GM12878 (cell line): ENCODE measurements around the gene ACTN2. TPM values are rescaled to one million over a fixed set of nuclear protein-coding genes. Genes with fewer than 3 reads are reported as not detected.

Source experiments
- ATAC-seq: fragments of 200-7000 bp; cut with Tn5 transposase; 3 replicates; pipeline ENCODE4 v1.9.1; 2020; ENCODE audit warnings: mild to moderate bottlenecking, moderate library complexity
- BruUV-seq: library from RNA; stranded (reverse); fragments of 400-500 nt; replicated peaks from 2 replicates; lab custom pipeline; 2021; lab: Mats Ljungman, UMichigan
- CTCF ChIA-PET: fragments of 300-600 bp; sonication (Branson Sonifier 250); formaldehyde crosslinking; extraction: SDS; loops from one replicate; lab custom pipeline; 2021; ENCODE audit warnings: inconsistent platforms; lab: Yijun Ruan, JAX
- POLR2A ChIA-PET: fragments of 350-600 bp; formaldehyde crosslinking; extraction: SDS; loops from one replicate; lab custom pipeline; 2021; ENCODE audit warnings: inconsistent platforms; lab: Charles Lee
- RAD21 ChIA-PET: fragments of 300-600 bp; sonication (Branson Sonifier 250); formaldehyde crosslinking; loops from one replicate; lab custom pipeline; 2023; ENCODE audit warnings: antibody characterized with exemption; ENCODE audit not compliant: unreplicated experiment; lab: Charles Lee
- SMC1A ChIA-PET: fragments of 300-600 bp; sonication (Branson Sonifier 250); formaldehyde crosslinking; loops from one replicate; lab custom pipeline; 2023; ENCODE audit not compliant: unreplicated experiment, uncharacterized antibody; lab: Charles Lee
- DNase-seq: peaks from one replicate; pipeline ENCODE4 v3.0.0-alpha.2; 2011; ENCODE audit warnings: low read depth, low spot score
- FAIRE-seq: peaks from 3 replicates; lab custom pipeline; 2011; peaks lifted over from hg19 to GRCh38; lab: Jason Lieb, UNC
- H2AFZ ChIP-seq: 2 replicates; pipeline ENCODE4 v1.6.0; 2011; ENCODE audit warnings: low read depth, low read length, control low read depth; ENCODE audit not compliant: control insufficient read depth
- H3K27ac ChIP-seq: 2 replicates; pipeline ENCODE4 v1.5.1; 2011; ENCODE audit warnings: control low read depth; ENCODE audit not compliant: control insufficient read depth, insufficient read depth
- H3K27me3 ChIP-seq, 2 experiments: replicated peaks in 1 of 2; 2 replicates each; pipeline versions ENCODE4 v1.6.0 to v1.6.1; 2011; ENCODE audit warnings: low read length in 1 of 2; ENCODE audit not compliant: control insufficient read depth in 2 of 2, insufficient read depth in 2 of 2
- H3K36me3 ChIP-seq, 2 experiments: 2 replicates each; pipeline ENCODE4 v1.5.1; 2011; ENCODE audit warnings: low read length in 1 of 2; ENCODE audit not compliant: control insufficient read depth in 2 of 2, insufficient read depth in 2 of 2
- H3K4me1 ChIP-seq: 2 replicates; pipeline ENCODE4 v1.6.1; 2011; ENCODE audit warnings: mild to moderate bottlenecking, low read length, moderate library complexity, mixed read lengths; ENCODE audit not compliant: control insufficient read depth, insufficient read depth
- H3K4me2 ChIP-seq: 2 replicates; pipeline ENCODE4 v1.6.0; 2011; ENCODE audit warnings: control low read depth; ENCODE audit not compliant: control insufficient read depth, insufficient read depth
- H3K4me3 ChIP-seq: fragments of 200-600 bp; sonication (generic); 2 replicates; pipeline ENCODE4 v1.5.1; 2016
- H3K79me2 ChIP-seq: 2 replicates; pipeline ENCODE4 v1.6.0; 2011; ENCODE audit warnings: low read length; ENCODE audit not compliant: control insufficient read depth, insufficient read depth
- H3K9ac ChIP-seq: 2 replicates; pipeline ENCODE4 v1.8.0; 2011; ENCODE audit warnings: low read length, control low read depth, mixed read lengths; ENCODE audit not compliant: control insufficient read depth, insufficient read depth
- H3K9me3 ChIP-seq: replicated peaks from 3 replicates; pipeline ENCODE4 v1.5.1; 2011; ENCODE audit warnings: mild to moderate bottlenecking, low read length; ENCODE audit not compliant: control insufficient read depth, insufficient read depth
- H4K20me1 ChIP-seq: 2 replicates; pipeline ENCODE4 v1.6.0; 2011; ENCODE audit not compliant: control insufficient read depth, insufficient read depth
- CTCF ChIP-seq, 3 experiments: IDR thresholded peaks in 2 of 3; conservative IDR thresholded peaks in 1 of 3; 2 replicates each; pipeline ENCODE4 v1.5.1; 2011; ENCODE audit warnings: low read depth in 3 of 3, low read length in 3 of 3, mild to moderate bottlenecking in 3 of 3, control low read depth in 2 of 3, moderate library complexity in 2 of 3, inconsistent platforms in 1 of 3, mixed read lengths in 1 of 3; ENCODE audit not compliant: control insufficient read depth in 2 of 3, insufficient read depth in 1 of 3; ENCODE audit errors: extremely low read depth in 1 of 3
- POLR2AphosphoS5 ChIP-seq: IDR thresholded peaks from 2 replicates; pipeline ENCODE4 v1.6.1; 2011; ENCODE audit warnings: mild to moderate bottlenecking, low read length, inconsistent platforms
- RAD21 ChIP-seq: IDR thresholded peaks from 2 replicates; pipeline ENCODE4 v1.6.1; 2011; ENCODE audit warnings: mild to moderate bottlenecking, low read depth, low read length, moderate library complexity; ENCODE audit not compliant: insufficient read depth
- SMC3 ChIP-seq: IDR thresholded peaks from 2 replicates; pipeline ENCODE4 v1.6.1; 2011; ENCODE audit warnings: low read length, improper control_type of control experiment, borderline replicate concordance
- SUPT20H ChIP-seq: IDR thresholded peaks from 2 replicates; pipeline ENCODE4 v1.6.1; 2011; ENCODE audit warnings: low read depth, mild to moderate bottlenecking, low read length, moderate library complexity, borderline replicate concordance; ENCODE audit not compliant: control insufficient read depth
- ZNF207 ChIP-seq: fragments of 450-650 bp; IDR thresholded peaks from 2 replicates; pipeline ENCODE4 v1.6.1; 2014; ENCODE audit warnings: antibody characterized with exemption, mild to moderate bottlenecking, borderline replicate concordance
- WGBS: methylation state at CpG from one replicate; pipeline ENCODE4 v1.1.6; 2016; ENCODE audit warnings: low lambda C conversion rate; ENCODE audit not compliant: insufficient replicate concordance, insufficient coverage; ENCODE audit errors: missing lambda C conversion rate; 5-methylcytosine and 5-hydroxymethylcytosine counted together
- in situ Hi-C: fragments of 300-500 bp; cut with MboI; formaldehyde crosslinking; loops from 9 replicates; pipeline ENCODE4 v1.14.3; 2018; ENCODE audit warnings: mixed read lengths
- intact Hi-C: fragments of 100-400 bp; cut with micrococcal nuclease; formaldehyde crosslinking; loops from one replicate; pipeline ENCODE4 v1.14.2; 2022; ENCODE audit not compliant: unreplicated experiment
- polyA plus RNA-seq, 11 experiments: library from polyadenylated mRNA; depleted of rRNA in 4 of 11; unstranded in 6 of 11; stranded (reverse) in 5 of 11; fragments of >200 nt; fragmentation: Nextera tagmentation in 4 of 11; fragmentation: Illumina TruSeq in 1 of 11; extraction: Ambion mirVana in 4 of 11; extraction: Trizol in 1 of 11; gene quantifications; 1 replicate in 1 of 11; 2 replicates in 10 of 11; pipeline versions ENCODE4 v1.2.1 to v1.2.3, GENCODE V29; 2011 to 2016; ENCODE audit warnings: inconsistent platforms in 2 of 11, missing spikeins in 2 of 11, low read depth in 1 of 11
- total RNA-seq, 4 experiments: library from RNA; depleted of rRNA in 3 of 4; stranded (reverse); fragments of >200 nt in 3 of 4; fragmentation: Illumina TruSeq in 1 of 4; extraction: Trizol in 1 of 4; gene quantifications; 2 replicates each; pipeline versions ENCODE4 v1.2.1 to v1.2.3, GENCODE V29; 2013 to 2021
- TF ChIP-seq, protein P1 (sequence below): fragments of 450-650 bp; IDR thresholded peaks from 2 replicates; pipeline ENCODE4 v1.6.1; 2018; ENCODE audit warnings: mild to moderate bottlenecking, low read depth, moderate library complexity; ENCODE audit not compliant: partially characterized antibody
- TF ChIP-seq, protein P2 (sequence below): fragments of 150-350 bp; IDR thresholded peaks from 2 replicates; pipeline ENCODE4 v1.6.1; 2016; ENCODE audit warnings: low read depth, low read length

ACTN2 gene
- total and polyA plus RNA-seq, 10 of the 15 experiments (the other 5 are each of a cell fraction or from before 2014, with no cell fraction given) = 0.10 TPM; not detected in 9

DNA sequence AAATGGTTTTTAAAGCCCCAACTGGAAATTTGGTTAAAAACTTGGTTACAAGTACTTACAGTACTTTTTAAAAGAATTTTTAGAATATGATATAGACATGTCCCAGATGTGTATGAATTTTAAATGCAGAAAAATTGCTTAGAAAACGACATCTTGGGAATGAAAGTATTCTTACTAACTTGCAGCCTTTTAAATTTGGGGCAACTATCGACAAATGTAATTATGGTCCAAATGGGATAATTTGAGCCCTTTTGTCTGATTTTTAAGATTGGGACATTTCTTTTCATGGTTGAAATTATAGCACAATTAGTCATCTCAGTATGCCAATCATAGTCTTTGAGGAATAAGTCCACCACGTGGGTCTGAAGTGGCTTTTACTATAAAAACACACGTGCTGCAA lies 65.6 kb downstream of the ACTN2 start (continued):
- TF ChIP-seq, protein P1, sequence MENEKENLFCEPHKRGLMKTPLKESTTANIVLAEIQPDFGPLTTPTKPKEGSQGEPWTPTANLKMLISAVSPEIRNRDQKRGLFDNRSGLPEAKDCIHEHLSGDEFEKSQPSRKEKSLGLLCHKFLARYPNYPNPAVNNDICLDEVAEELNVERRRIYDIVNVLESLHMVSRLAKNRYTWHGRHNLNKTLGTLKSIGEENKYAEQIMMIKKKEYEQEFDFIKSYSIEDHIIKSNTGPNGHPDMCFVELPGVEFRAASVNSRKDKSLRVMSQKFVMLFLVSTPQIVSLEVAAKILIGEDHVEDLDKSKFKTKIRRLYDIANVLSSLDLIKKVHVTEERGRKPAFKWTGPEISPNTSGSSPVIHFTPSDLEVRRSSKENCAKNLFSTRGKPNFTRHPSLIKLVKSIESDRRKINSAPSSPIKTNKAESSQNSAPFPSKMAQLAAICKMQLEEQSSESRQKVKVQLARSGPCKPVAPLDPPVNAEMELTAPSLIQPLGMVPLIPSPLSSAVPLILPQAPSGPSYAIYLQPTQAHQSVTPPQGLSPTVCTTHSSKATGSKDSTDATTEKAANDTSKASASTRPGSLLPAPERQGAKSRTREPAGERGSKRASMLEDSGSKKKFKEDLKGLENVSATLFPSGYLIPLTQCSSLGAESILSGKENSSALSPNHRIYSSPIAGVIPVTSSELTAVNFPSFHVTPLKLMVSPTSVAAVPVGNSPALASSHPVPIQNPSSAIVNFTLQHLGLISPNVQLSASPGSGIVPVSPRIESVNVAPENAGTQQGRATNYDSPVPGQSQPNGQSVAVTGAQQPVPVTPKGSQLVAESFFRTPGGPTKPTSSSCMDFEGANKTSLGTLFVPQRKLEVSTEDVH = no peak
- no peak for TF ChIP-seq ZNF207

GRCh38 chr1:236753516-236753915 lies 67.2 kb downstream of the ACTN2 start:
- no peaks in the 10 kb centered on the region for H3K4me1 ChIP-seq
- H3K36me3 ChIP-seq = no peaks in the 10 kb centered on the region
- ChIA-PET POLR2A (no interaction called here), RAD21 (interaction anchor here (1.0 kb wide), 1 partner anchor 633 kb away, joined by 5 read pairs; no protein-coding TSS in a partner anchor), SMC1A (interaction anchor here (0.6 kb wide), 1 partner anchor 633 kb away, joined by 3 read pairs; no protein-coding TSS in a partner anchor), CTCF (interaction anchor here (0.6 to 2.4 kb wide), 7 partner anchors 47 to 633 kb away, joined by 3 to 7 read pairs (median 4); no protein-coding TSS in a partner anchor)
- DNase-seq (no peak), ATAC-seq (peak; percentile 79), FAIRE-seq (no peak)
- no peak overlapping the region for H3K4me2 ChIP-seq
- no peaks in the 10 kb centered on the region for H4K20me1 ChIP-seq
- H3K9me3 ChIP-seq = no peaks in the 10 kb centered on the region
- H3K27ac ChIP-seq = no peak overlapping the region
- no peak overlapping the region for H3K4me3 ChIP-seq
- no peak overlapping the region for H2AFZ ChIP-seq
- in situ Hi-C loops (loop anchor here (10.0 kb wide), 2 partner anchors 631 to 811 kb away; no protein-coding TSS in a partner anchor), intact Hi-C loops (loop anchor here (2.0 to 10.0 kb wide), 3 partner anchors 371 to 811 kb away; no protein-coding TSS in a partner anchor)
- H3K9ac ChIP-seq = no peak overlapping the region
- no peaks in the 10 kb centered on the region for H3K79me2 ChIP-seq
- no TSS peak for BruUV-seq
- no peaks in the 10 kb centered on the region; a peak in 1 of 4 replicates for H3K27me3 ChIP-seq
- WGBS = 59% methylated on average over 4 of the region's 5 CpGs
- TF ChIP-seq SMC3 = peak; percentile 17; the same call in 1 of the 2 replicates
- TF ChIP-seq, protein P2, sequence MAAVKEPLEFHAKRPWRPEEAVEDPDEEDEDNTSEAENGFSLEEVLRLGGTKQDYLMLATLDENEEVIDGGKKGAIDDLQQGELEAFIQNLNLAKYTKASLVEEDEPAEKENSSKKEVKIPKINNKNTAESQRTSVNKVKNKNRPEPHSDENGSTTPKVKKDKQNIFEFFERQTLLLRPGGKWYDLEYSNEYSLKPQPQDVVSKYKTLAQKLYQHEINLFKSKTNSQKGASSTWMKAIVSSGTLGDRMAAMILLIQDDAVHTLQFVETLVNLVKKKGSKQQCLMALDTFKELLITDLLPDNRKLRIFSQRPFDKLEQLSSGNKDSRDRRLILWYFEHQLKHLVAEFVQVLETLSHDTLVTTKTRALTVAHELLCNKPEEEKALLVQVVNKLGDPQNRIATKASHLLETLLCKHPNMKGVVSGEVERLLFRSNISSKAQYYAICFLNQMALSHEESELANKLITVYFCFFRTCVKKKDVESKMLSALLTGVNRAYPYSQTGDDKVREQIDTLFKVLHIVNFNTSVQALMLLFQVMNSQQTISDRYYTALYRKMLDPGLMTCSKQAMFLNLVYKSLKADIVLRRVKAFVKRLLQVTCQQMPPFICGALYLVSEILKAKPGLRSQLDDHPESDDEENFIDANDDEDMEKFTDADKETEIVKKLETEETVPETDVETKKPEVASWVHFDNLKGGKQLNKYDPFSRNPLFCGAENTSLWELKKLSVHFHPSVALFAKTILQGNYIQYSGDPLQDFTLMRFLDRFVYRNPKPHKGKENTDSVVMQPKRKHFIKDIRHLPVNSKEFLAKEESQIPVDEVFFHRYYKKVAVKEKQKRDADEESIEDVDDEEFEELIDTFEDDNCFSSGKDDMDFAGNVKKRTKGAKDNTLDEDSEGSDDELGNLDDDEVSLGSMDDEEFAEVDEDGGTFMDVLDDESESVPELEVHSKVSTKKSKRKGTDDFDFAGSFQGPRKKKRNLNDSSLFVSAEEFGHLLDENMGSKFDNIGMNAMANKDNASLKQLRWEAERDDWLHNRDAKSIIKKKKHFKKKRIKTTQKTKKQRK = no peak
- no peak for TF ChIP-seq POLR2AphosphoS5
- TF ChIP-seq RAD21 = peak; percentile 43
- peak; percentile 23 to 33 (median 26); a peak in 3 of 6 replicates for TF ChIP-seq CTCF (IDR thresholded peaks at IDR 0.05 in 2 of 3, conservative IDR thresholded peaks at IDR 0.05 in 1 of 3; ENCODE audit: control insufficient read depth in 2 of 3, extremely low read depth in 1 of 3, insufficient read depth in 1 of 3, low read depth in 3 of 3, low read length in 3 of 3)
- TF ChIP-seq SUPT20H = no peak
